Dendritic cell treated with granulocyte-macrophage colony-stimulating factor and Interleukin-4, amounts not matched to agents 40 ng/mL and 50 ng/mL, for 4 days (primary cell): ENCODE results near the gene TNS4.

Source experiments
- H3K27ac Mint-ChIP-seq: one replicate; pipeline ENCODE4 v1.8.0; 2022; ENCODE audit warnings: mild to moderate bottlenecking, mixed read lengths
- H3K27me3 Mint-ChIP-seq: one replicate; pipeline ENCODE4 v1.8.0; 2022; ENCODE audit warnings: mild to moderate bottlenecking, mixed read lengths
- H3K36me3 Mint-ChIP-seq: one replicate; pipeline ENCODE4 v1.8.0; 2022; ENCODE audit warnings: low read depth, mixed read lengths
- H3K4me1 Mint-ChIP-seq: one replicate; pipeline ENCODE4 v1.8.0; 2022; ENCODE audit warnings: low read depth, mixed read lengths
- H3K4me3 Mint-ChIP-seq: one replicate; pipeline ENCODE4 v1.8.0; 2022; ENCODE audit warnings: mild to moderate bottlenecking, moderate library complexity, mixed read lengths
- H3K9me3 Mint-ChIP-seq: one replicate; pipeline ENCODE4 v1.8.0; 2022; ENCODE audit warnings: mixed read lengths
- intact Hi-C: fragments of 100-400 bp; cut with micrococcal nuclease; formaldehyde crosslinking; loops from one replicate; pipeline ENCODE4 v1.15.0; 2022

TNS4 gene

DNA sequence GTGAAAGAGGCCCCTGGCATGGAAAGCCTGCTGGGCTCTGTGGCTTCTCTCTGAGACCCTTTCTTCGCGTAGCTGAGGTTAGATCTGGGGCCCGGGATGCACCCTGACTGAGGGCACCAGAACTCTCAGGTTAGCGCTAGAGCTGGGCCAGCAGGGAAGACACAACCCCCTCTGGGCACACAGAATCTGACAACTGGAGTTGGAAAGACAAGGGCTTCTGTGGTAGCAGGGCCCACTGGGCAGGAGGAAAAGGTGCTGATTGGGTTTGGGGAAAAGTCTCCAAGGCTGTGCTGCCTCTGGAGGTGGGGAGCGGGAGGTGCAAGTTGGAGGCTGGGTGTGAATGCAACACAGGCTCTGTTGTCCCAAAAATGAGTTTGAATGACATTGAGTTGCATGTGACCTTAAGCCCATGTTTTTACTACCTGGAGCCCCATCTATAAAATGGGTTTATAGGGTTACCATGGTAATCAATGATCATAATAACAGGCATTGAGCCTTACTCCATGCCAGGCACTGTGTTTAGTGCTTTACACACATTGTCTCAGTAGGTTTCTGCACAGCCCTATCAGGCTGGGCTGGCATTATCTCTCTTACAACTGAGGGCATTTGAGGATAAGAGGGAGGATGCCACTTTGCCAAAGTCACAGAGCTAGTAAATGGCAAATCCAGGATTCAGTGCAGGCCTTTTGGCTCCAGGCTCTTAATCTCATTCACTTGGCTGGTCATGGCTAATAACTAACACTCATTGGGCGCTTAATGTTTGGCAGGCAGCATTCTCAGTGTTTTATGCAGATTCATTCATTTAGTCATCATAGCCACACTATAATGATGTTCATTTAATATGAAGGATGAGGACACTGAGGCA, 67.6 kb downstream of the TNS4 start:
- Mint-ChIP-seq H3K9me3 (no peaks in the 10 kb centered on the region), H3K4me1 (peaks cover 18% of the 10 kb centered on the region), H3K4me3 (no peak overlapping the region), H3K27ac (no peak overlapping the region), H3K36me3 (no peaks in the 10 kb centered on the region), H3K27me3 (no peaks in the 10 kb centered on the region)
- intact Hi-C loops, result no loop called here

DNA sequence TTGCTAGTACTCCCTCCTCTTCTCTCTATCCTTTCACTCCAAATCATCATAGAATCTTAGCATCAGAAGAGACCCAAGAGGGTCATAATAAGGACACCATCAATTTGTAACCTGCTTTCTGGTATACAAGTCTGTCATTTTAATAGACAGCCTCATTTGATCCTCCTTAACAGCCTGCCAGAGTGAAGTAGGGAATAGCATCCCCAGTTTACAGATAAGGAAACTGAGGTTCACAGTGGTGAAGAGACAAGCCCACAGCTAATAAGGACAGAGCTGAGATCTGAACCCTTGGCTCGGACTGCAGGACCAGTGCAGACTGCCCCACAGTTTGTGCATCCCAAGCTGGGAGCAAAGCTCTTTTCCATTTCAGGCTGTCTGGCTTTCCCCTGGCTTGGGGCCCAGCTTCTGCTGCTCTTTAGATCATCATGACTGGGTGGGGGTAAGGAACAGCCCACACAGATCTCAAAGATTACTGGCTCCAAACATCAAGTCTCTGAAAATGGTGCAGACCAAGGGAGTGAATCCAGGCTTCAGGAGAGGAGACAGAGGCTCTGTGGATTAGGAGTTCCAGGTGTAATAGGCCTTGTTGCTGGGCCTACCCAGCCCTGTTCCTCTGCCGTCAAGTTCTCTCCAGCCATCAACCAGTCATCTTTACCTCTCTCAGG, 68.4 kb downstream of the TNS4 start:
- intact Hi-C loops, result no loop called here
- Mint-ChIP-seq H3K4me3 (no peak overlapping the region), H3K9me3 (no peaks in the 10 kb centered on the region), H3K27ac (no peak overlapping the region), H3K27me3 (no peaks in the 10 kb centered on the region), H3K36me3 (no peaks in the 10 kb centered on the region), H3K4me1 (peaks cover 18% of the 10 kb centered on the region)

DNA sequence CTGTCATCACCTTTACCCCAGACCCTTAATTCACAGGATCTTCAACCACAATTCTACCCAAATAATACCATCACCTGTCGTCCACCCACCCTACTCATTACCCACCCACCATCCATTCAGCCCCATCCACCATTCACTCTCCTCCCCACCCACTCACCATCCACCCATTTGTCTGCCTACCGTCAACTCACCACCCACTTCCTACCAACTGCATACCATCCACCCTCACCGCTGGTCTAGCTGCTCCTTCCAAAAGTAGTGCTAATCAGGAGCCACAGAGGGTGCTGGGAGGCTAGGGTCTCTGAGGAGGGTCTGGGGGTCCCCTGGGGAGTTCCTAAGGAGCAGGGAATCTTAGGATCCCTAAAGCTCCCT, 70.2 kb downstream of the TNS4 start:
- intact Hi-C loops, result no loop called here
- Mint-ChIP-seq H3K4me3 (no peak overlapping the region), H3K27me3 (no peaks in the 10 kb centered on the region), H3K4me1 (peaks cover 2% of the 10 kb centered on the region), H3K36me3 (no peaks in the 10 kb centered on the region), H3K9me3 (no peaks in the 10 kb centered on the region), H3K27ac (no peak overlapping the region)

DNA sequence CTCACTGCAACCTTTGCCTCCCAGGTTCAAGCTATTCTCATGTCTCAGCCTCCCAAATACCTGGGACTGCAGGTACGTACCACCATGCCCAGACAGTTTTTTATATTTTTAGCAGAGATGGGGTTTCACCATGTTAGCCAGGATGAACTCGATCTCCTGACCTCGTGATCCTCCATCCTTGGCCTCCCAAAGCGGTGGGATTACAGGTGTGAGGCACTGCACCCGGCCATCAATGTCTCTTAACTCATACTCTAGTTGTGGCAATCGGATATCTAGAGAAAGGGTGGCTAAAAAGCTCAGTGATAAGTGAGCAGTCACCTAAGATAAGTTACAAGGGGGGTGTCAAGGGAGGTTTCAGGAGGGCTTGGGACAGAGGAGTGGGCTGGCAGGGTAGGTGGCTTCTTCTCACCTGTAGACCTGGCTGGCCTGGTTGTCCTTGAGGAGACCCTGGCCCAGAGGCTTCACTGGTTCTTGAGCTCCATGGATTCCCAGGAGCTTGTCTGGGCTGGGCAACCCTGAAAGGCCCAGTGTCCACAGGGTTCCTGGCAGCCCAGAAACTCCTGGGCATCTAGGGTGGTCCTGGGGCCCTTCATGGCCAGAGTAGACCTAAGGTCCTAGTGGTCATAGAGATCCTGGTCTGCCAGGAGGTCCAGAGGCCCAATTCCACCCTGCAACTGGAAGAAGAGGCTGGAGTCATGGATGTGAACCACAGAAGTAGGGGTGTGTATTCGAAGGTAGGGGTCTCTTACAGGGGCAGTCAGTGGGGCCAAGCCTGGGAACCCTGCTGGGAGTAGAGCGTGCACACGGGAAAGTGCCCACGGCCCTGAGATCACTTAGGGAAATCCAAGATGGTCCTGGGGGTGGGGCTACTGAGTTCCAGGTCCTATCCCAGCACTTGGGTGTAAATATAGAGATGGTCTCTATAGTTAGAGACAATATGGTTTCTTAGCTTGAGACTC, 70.9 kb downstream of the TNS4 start:
- Mint-ChIP-seq H3K9me3 (no peaks in the 10 kb centered on the region), H3K4me1 (no peaks in the 10 kb centered on the region), H3K36me3 (no peaks in the 10 kb centered on the region), H3K4me3 (no peak overlapping the region), H3K27me3 (no peaks in the 10 kb centered on the region), H3K27ac (no peak overlapping the region)
- intact Hi-C loops, result no loop called here

DNA sequence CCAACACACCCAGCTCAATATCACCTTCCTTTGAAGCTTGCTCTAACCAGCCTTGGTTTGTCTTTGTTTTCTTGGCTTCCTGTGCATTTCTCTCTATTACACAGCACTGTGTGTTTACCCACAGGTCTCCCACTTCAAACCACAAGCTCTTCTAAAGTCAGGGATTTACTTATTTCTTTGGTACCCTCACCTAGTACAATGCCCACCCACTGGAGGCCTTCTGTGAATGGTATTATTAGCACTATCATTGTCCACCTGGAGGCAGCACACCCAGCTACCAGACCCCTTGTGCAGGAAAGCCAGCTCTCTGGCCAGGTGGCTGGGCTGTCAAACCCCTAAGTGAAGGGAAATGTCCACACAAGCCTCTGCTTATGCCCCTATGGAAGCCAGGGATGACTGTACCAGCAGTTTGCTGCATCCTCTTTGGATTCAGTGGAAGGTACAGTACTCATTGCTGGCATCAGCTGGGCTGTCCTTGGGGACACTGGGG, 74.4 kb downstream of the TNS4 start:
- Mint-ChIP-seq H3K27ac (no peak overlapping the region), H3K4me1 (peaks cover 14% of the 10 kb centered on the region), H3K4me3 (no peak overlapping the region), H3K27me3 (no peaks in the 10 kb centered on the region), H3K9me3 (no peaks in the 10 kb centered on the region), H3K36me3 (no peaks in the 10 kb centered on the region)
- intact Hi-C loops, result no loop called here
